H1 (cell line): ENCODE measurements around the gene MIA2. TPM values are rescaled to one million over a fixed set of nuclear protein-coding genes. Genes with fewer than 3 reads are reported as not detected.
A peak's percentile ranks its signal among the peaks of the same experiment; 100 is the strongest.

ENCODE experiments used
- CTCF ChIA-PET: fragments of 300-600 bp; sonication (Branson Sonifier 250); formaldehyde crosslinking; loops from one replicate; lab custom pipeline; 2021; ENCODE audit not compliant: partially characterized antibody; lab: Charles Lee
- POLR2A ChIA-PET: fragments of 300-600 bp; sonication (Branson Sonifier 250); formaldehyde crosslinking; loops from one replicate; lab custom pipeline; 2021; ENCODE audit warnings: inconsistent platforms; ENCODE audit not compliant: partially characterized antibody; lab: Charles Lee
- DNase-seq, 2 experiments: peaks; one replicate each; pipeline versions ENCODE4 v3.0.0 to v3.0.0-alpha.2; 2010 to 2022; ENCODE audit warnings: low spot score in 2 of 2, low read depth in 1 of 2, mixed read lengths in 1 of 2
- FAIRE-seq: peaks from 2 replicates; lab custom pipeline; 2011; peaks lifted over from hg19 to GRCh38; lab: Jason Lieb, UNC
- H2AFZ ChIP-seq: 2 replicates; pipeline ENCODE4 v1.8.1; 2012; ENCODE audit warnings: low read length, inconsistent platforms
- H2AK5ac ChIP-seq: 2 replicates; pipeline ENCODE4 v1.6.1; 2013; ENCODE audit warnings: low read depth, low read length
- H2BK120ac ChIP-seq: replicated peaks from 2 replicates; pipeline ENCODE3; 2013; ENCODE audit warnings: low read depth, low read length, inconsistent platforms
- H2BK12ac ChIP-seq: 2 replicates; pipeline ENCODE4 v1.6.1; 2013; ENCODE audit warnings: low read depth, low read length
- H2BK15ac ChIP-seq: 2 replicates; pipeline ENCODE4 v1.6.1; 2013; ENCODE audit warnings: low read length
- H2BK20ac ChIP-seq: 2 replicates; pipeline ENCODE4 v1.6.1; 2013; ENCODE audit warnings: low read length
- H2BK5ac ChIP-seq: 2 replicates; pipeline ENCODE4 v1.6.1; 2013; ENCODE audit warnings: low read depth, low read length
- H3K14ac ChIP-seq: 2 replicates; pipeline ENCODE4 v1.6.1; 2013; ENCODE audit warnings: inconsistent platforms; ENCODE audit not compliant: insufficient read length
- H3K18ac ChIP-seq: 2 replicates; pipeline ENCODE4 v1.6.1; 2013; ENCODE audit warnings: low read length; ENCODE audit errors: extremely low read depth
- H3K23ac ChIP-seq: 2 replicates; pipeline ENCODE4 v1.6.1; 2013; ENCODE audit warnings: inconsistent platforms; ENCODE audit not compliant: insufficient read length
- H3K23me2 ChIP-seq: 2 replicates; pipeline ENCODE4 v1.6.1; 2013; ENCODE audit warnings: low read depth, low read length
- H3K27ac ChIP-seq: 2 replicates; pipeline ENCODE4 v1.6.1; 2011; ENCODE audit warnings: low read depth, low read length, inconsistent platforms
- H3K27me3 ChIP-seq, 4 experiments: replicated peaks in 1 of 4; 1 replicate in 1 of 4; 2 replicates in 3 of 4; pipeline versions ENCODE4 v1.6.1 to v1.8.1; 2011 to 2013; ENCODE audit warnings: low read length in 3 of 4, mild to moderate bottlenecking in 3 of 4, inconsistent platforms in 2 of 4, mixed read lengths in 2 of 4, moderate library complexity in 1 of 4; ENCODE audit not compliant: control insufficient read depth in 3 of 4, insufficient read depth in 3 of 4; ENCODE audit errors: extremely low read depth in 1 of 4
- H3K36me3 ChIP-seq, 4 experiments: 2 replicates each; pipeline versions ENCODE4 v1.6.1 to v1.8.1; 2011 to 2013; ENCODE audit warnings: mild to moderate bottlenecking in 4 of 4, low read length in 3 of 4, moderate library complexity in 2 of 4, control low read depth in 1 of 4, inconsistent platforms in 1 of 4; ENCODE audit not compliant: insufficient read depth in 4 of 4, control insufficient read depth in 2 of 4
- H3K4ac ChIP-seq: replicated peaks from 2 replicates; pipeline ENCODE3; 2013; ENCODE audit warnings: low read length, low read depth, mixed read lengths, inconsistent platforms; ENCODE audit not compliant: insufficient read length
- H3K4me1 ChIP-seq, 4 experiments: replicated peaks in 1 of 4; 1 replicate in 1 of 4; 2 replicates in 3 of 4; pipeline versions ENCODE4 v1.6.1 to v1.8.1; 2011 to 2013; ENCODE audit warnings: low read length in 3 of 4, inconsistent platforms in 2 of 4, mixed read lengths in 1 of 4; ENCODE audit not compliant: insufficient read depth in 4 of 4, control insufficient read depth in 3 of 4
- H3K4me2 ChIP-seq, 2 experiments: 2 replicates each; pipeline versions ENCODE4 v1.6.1 to v1.8.1; 2011 to 2013; ENCODE audit warnings: low read depth in 2 of 2, low read length in 2 of 2, control low read depth in 1 of 2, inconsistent platforms in 1 of 2, mild to moderate bottlenecking in 1 of 2; ENCODE audit not compliant: insufficient read depth in 1 of 2
- H3K4me3 ChIP-seq, 4 experiments: fragments of 200-600, 300-600 bp in 1 of 4; sonication (generic), shearing (Covaris generic), sonication (Bioruptor Twin) in 1 of 4; 2 replicates each; pipeline versions ENCODE4 v1.5.1 to v1.8.1; 2011 to 2016; ENCODE audit warnings: low read length in 4 of 4, low read depth in 3 of 4, control low read depth in 2 of 4, inconsistent platforms in 2 of 4, mild to moderate bottlenecking in 2 of 4, mixed read lengths in 1 of 4, moderate library complexity in 1 of 4; ENCODE audit not compliant: insufficient read depth in 2 of 4; ENCODE audit errors: extremely low read depth in 1 of 4
- H3K56ac ChIP-seq: replicated peaks from 2 replicates; pipeline ENCODE3; 2013; ENCODE audit warnings: low read depth, mild to moderate bottlenecking, mixed read lengths, low read length, inconsistent platforms; ENCODE audit not compliant: insufficient read length
- H3K79me1 ChIP-seq: 2 replicates; pipeline ENCODE4 v1.6.1; 2013; ENCODE audit warnings: low read depth, low read length, control low read depth
- H3K79me2 ChIP-seq, 2 experiments: 2 replicates each; pipeline versions ENCODE4 v1.6.1 to v1.8.1; 2012 to 2013; ENCODE audit warnings: low read length in 2 of 2, mild to moderate bottlenecking in 2 of 2, inconsistent platforms in 1 of 2; ENCODE audit not compliant: insufficient read depth in 2 of 2, control insufficient read depth in 1 of 2
- H3K9ac ChIP-seq, 4 experiments: replicated peaks in 1 of 4; 1 replicate in 1 of 4; 2 replicates in 3 of 4; pipeline versions ENCODE4 v1.6.1 to v1.8.1; 2011 to 2013; ENCODE audit warnings: low read depth in 3 of 4, low read length in 3 of 4, control low read depth in 2 of 4, mild to moderate bottlenecking in 2 of 4, moderate library complexity in 2 of 4, inconsistent platforms in 1 of 4; ENCODE audit errors: extremely low read depth in 1 of 4
- H3K9me3 ChIP-seq, 2 experiments: 2 replicates each; pipeline versions ENCODE4 v1.6.1 to v1.8.1; 2012 to 2013; ENCODE audit warnings: mild to moderate bottlenecking in 2 of 2, moderate library complexity in 2 of 2, control low read depth in 1 of 2, inconsistent platforms in 1 of 2, low read depth in 1 of 2, low read length in 1 of 2, mixed read lengths in 1 of 2; ENCODE audit not compliant: insufficient read depth in 2 of 2
- H4K20me1 ChIP-seq, 2 experiments: replicated peaks in 1 of 2; 2 replicates each; pipeline versions ENCODE3 to v1.8.1; 2011 to 2013; ENCODE audit warnings: inconsistent platforms in 2 of 2, low read length in 2 of 2, mild to moderate bottlenecking in 1 of 2; ENCODE audit not compliant: insufficient read depth in 2 of 2, control insufficient read depth in 1 of 2
- H4K5ac ChIP-seq: 2 replicates; pipeline ENCODE4 v1.6.1; 2013; ENCODE audit warnings: low read length, low read depth, mixed read lengths, inconsistent platforms; ENCODE audit not compliant: insufficient read length
- H4K8ac ChIP-seq: 2 replicates; pipeline ENCODE4 v1.8.0; 2013; ENCODE audit warnings: mild to moderate bottlenecking, moderate library complexity, low read length, inconsistent platforms; ENCODE audit not compliant: insufficient read depth; ENCODE audit errors: extremely low read depth
- H4K91ac ChIP-seq: replicated peaks from 2 replicates; pipeline ENCODE3; 2013; ENCODE audit warnings: low read length, mixed read lengths, inconsistent platforms; ENCODE audit not compliant: insufficient read length
- CTBP2 ChIP-seq: IDR thresholded peaks from 2 replicates; pipeline ENCODE4 v1.7.0; 2011; ENCODE audit warnings: borderline replicate concordance, mild to moderate bottlenecking, moderate library complexity, mixed read lengths, low read length; ENCODE audit not compliant: insufficient read depth, insufficient read length
- HDAC2 ChIP-seq, 2 experiments: fragments of 300-600 bp in 1 of 2; sonication (generic) in 1 of 2; IDR thresholded peaks; 2 replicates each; pipeline ENCODE4 v1.6.1; 2011 to 2012; ENCODE audit warnings: low read depth in 2 of 2, low read length in 2 of 2, mild to moderate bottlenecking in 2 of 2, moderate library complexity in 2 of 2, borderline replicate concordance in 1 of 2, inconsistent platforms in 1 of 2
- SP1 ChIP-seq: IDR thresholded peaks from 2 replicates; pipeline ENCODE4 v1.6.1; 2011; ENCODE audit warnings: low read depth, low read length
- SRF ChIP-seq: IDR thresholded peaks from 2 replicates; pipeline ENCODE4 v1.6.1; 2011; ENCODE audit warnings: mild to moderate bottlenecking, low read depth, low read length, moderate library complexity
- WGBS, 2 experiments: shearing (Covaris generic) in 1 of 2; methylation state at CpG; one replicate each; pipeline versions ENCODE4 v1.1.6 to v1.1.7; 2013 to 2015; ENCODE audit warnings: low lambda C conversion rate in 2 of 2, mixed read lengths in 2 of 2, inconsistent platforms in 1 of 2, low coverage in 1 of 2, missing lambda C conversion rate in 1 of 2; ENCODE audit not compliant: insufficient replicate concordance in 2 of 2, insufficient coverage in 1 of 2, insufficient read length in 1 of 2; ENCODE audit errors: extremely low coverage in 1 of 2, missing lambda C conversion rate in 1 of 2; 5-methylcytosine and 5-hydroxymethylcytosine counted together
- polyA plus RNA-seq, 7 experiments: library from polyadenylated mRNA; depleted of rRNA in 3 of 7; stranded (reverse) in 5 of 7; unstranded in 2 of 7; fragments of >200 nt in 5 of 7; fragments of 200-250 nt in 2 of 7; gene quantifications; 1 replicate in 5 of 7; 2 replicates in 1 of 7; 4 replicates in 1 of 7; pipeline versions ENCODE4 v1.2.1 to v1.2.3, GENCODE V29; 2011 to 2013; ENCODE audit warnings: missing spikeins in 2 of 7, mixed read lengths in 2 of 7
- total RNA-seq: library from RNA; stranded (reverse); fragmentation: NEBNext Ultra II Directional; extraction: Animal tissue kit (Norgen Biotek cat#: 25700); gene quantifications from 2 replicates; pipeline ENCODE4 v1.2.1, GENCODE V29; 2021

The MIA2 gene
- total and polyA plus RNA-seq, 2 of the 8 experiments (the other 6 are each of a cell fraction or from before 2014, with no cell fraction given), result 10.1 to 15.0 TPM

- Histone ChIP-seq H3K18ac (0 out of 2 replicates have a peak overlapping the region, but pooled peaks have one; percentile 35), H3K23me2 (no peaks in the 10 kb centered on the region), H3K4me3 (no peak overlapping the region), H2BK5ac (peak overlapping the region; percentile 84), H3K56ac (no peak overlapping the region), H4K91ac (no peak overlapping the region), H3K9ac (no peak overlapping the region), H4K5ac (no peak overlapping the region), H2BK120ac (no peak overlapping the region)
- CTCF ChIA-PET, result interaction anchor here (0.9 to 1.8 kb wide), 4 partner anchors 100 to 270 kb away, joined by 3 to 12 read pairs (median 4); no protein-coding TSS in a partner anchor
- TF ChIP-seq CTBP2, result no peak
- no peak for TF ChIP-seq SRF
- TF ChIP-seq SP1, result no peak
- no peak for TF ChIP-seq HDAC2 (IDR thresholded peaks at IDR 0.05; ENCODE audit: borderline replicate concordance in 1 of 2, low read depth in 2 of 2, low read length in 2 of 2)
- TF ChIP-seq, all 59 proteins: peak for 0
- H2BK15ac ChIP-seq, result no peak overlapping the region; the same call in 1 of the 2 replicates
- H3K23ac ChIP-seq, result no peak overlapping the region
- no peaks in the 10 kb centered on the region for H3K36me3 ChIP-seq
- H3K4ac ChIP-seq, result no peak overlapping the region
- H2AK5ac ChIP-seq, result peak overlapping the region; percentile 41; the same call in 1 of the 2 replicates
- H2BK12ac ChIP-seq, result peak overlapping the region; percentile 71; the same call in 1 of the 2 replicates
- no peaks in the 10 kb centered on the region for H3K27me3 ChIP-seq
- DNase-seq (peak in 1 of 2 experiments; percentile 23), FAIRE-seq (no peak)
- POLR2A ChIA-PET, result interaction anchor here (1.2 to 1.3 kb wide), 3 partner anchors 9 to 192 kb away, joined by 3 to 4 read pairs (median 3); partner anchors contain the start of gene PNN
- H3K9me3 ChIP-seq, result no peaks in the 10 kb centered on the region
- no peak overlapping the region for H3K14ac ChIP-seq
- H3K79me1 ChIP-seq, result no peaks in the 10 kb centered on the region
- H3K27ac ChIP-seq, result 0 out of 2 replicates have a peak overlapping the region, but pooled peaks have one; percentile 13
- H2BK20ac ChIP-seq, result 0 out of 2 replicates have a peak overlapping the region, but pooled peaks have one; percentile 13
- H4K8ac ChIP-seq, result peak overlapping the region; percentile 38; the same call in 1 of the 2 replicates
- H3K79me2 ChIP-seq, result no peaks in the 10 kb centered on the region
- 43% methylated on average over 2 of the region's 2 CpGs; no CpG with 5 or more reads in 1 of the 2 experiments for WGBS, 2 experiments
- H3K4me2 ChIP-seq, result peak overlapping the region in 1 of 2 experiments; percentile 31; a peak in 2 of 4 replicates
- H4K20me1 ChIP-seq, result no peaks in the 10 kb centered on the region
- peaks cover 8 to 10% (median 9%) of the 10 kb centered on the region in 4 experiments for H3K4me1 ChIP-seq
- no peak overlapping the region for H2AFZ ChIP-seq
These were observed 133.7 kb downstream of the MIA2 start for GRCh38 chr14:39367387-39367751.
